Mesenteric fat pad (tissue), 1 donor: ENCODE results near the gene TLE4. TPM values are rescaled to one million over a fixed set of nuclear protein-coding genes. Genes with fewer than 3 reads are reported as not detected.
A peak's percentile ranks its signal among the peaks of the same experiment; 100 is the strongest.
"Not testable (repeated sequence)": the region's sequence is repeated elsewhere in the genome, so short reads cannot be mapped to it uniquely, and the experiment has no call there.

Source experiments
- DNase-seq: peaks from one replicate; pipeline ENCODE4 v3.0.0-alpha.2; 2020; ENCODE audit warnings: low spot score
- long read RNA-seq: library from polyadenylated mRNA; unstranded; transcript quantifications from one replicate; pipeline ENCODE4 v2.0.0, GENCODE V29; 2020
- total RNA-seq: library from RNA; stranded (reverse); fragmentation: NEBNext Ultra II Directional; extraction: Animal tissue kit (Norgen Biotek cat#: 25700); gene quantifications from one replicate; pipeline ENCODE4 v1.2.1, GENCODE V29; 2021
- donor health status: DM: yes; HTN: yes; CAD: no.

The TLE4 gene
- 25.5 TPM for total RNA-seq
- long read RNA-seq, partial matches to known transcripts: 6 of 13 reads
- long read RNA-seq, other reads (novel, unspliced or antisense): 7 of 13 reads

- DNase-seq: peak; percentile 100
Measured at GRCh38 chr9:79571309-79572031, at the start of gene TLE4. TLE4 (plus strand) TSS chr9:79571965; CDS start chr9:79572791, 826 bp downstream.

GRCh38 chr9:79522793-79523192 is 49.0 kb upstream of the TLE4 start:
- no peak for DNase-seq

GRCh38 chr9:79524266-79524665 is 47.5 kb upstream of the TLE4 start:
- no peak for DNase-seq

- DNase-seq: no peak
Measured at GRCh38 chr9:79526149-79526672, 45.6 kb upstream of the TLE4 start.

DNA sequence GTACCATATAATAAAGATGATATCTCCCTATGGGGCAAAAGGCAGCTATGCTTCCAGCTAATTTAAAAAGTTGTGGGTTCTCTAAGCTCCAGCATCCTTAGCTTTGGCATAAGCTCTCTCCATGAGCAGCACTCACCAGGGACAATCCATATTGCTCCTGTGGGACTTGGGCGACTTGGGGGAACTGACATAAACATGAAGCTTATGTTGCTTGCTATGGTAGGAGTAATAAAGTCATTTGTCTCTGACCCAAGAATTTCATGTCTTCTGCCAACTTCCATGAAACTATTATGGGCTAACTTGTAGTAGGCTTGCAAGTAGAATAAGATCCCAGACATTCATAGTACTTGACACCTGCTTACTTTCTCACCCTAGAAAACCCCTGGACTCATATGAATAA is 36.2 kb upstream of the TLE4 start:
- no peak for DNase-seq

DNA sequence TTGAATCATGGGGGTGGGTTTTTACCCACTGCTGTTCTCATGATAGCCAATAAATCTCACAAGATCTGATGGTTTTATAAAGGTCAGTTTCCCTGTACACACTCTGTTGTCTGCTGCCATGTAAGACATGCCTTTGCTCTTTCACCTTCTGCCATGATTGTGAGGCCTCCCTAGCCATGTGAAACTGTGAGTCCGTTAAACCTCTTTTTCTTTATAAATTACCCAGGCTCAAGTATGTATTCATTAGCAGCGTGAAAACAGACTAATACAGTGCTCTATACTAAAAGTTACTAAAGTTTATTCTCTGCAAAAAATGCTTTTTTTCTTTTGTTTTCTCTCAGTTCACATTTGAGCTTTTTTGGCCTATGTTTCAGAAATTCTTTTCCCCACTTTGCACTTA is 33.9 kb upstream of the TLE4 start:
- DNase-seq: no peak

- DNase-seq: no peak
Measured at GRCh38 chr9:79542735-79543620, 28.8 kb upstream of the TLE4 start.

- not testable (repeated sequence) for DNase-seq
Measured at GRCh38 chr9:79544375-79544774, 27.4 kb upstream of the TLE4 start.

DNA sequence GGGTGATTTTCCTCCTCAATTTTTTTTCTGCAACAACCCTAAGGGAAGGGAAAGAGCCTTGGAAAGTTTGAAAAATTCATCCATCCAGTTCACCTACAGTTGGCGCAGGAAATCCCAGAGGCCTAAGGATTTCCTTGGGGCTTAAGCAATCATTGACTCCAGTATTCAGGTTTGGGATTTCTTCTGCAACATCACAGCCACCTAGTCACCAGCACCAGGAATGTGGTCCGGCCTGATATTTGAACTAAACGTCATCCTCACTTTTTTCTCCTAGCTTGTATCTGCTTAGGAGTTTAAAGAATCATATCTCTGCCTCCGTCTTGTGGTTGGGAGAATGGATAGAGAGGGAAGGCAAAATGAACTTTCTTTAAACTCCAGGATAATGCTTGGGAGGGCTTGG is 20.2 kb upstream of the TLE4 start:
- DNase-seq: no peak

- DNase-seq: no peak
Measured at GRCh38 chr9:79551994-79552393, 19.8 kb upstream of the TLE4 start.

DNA sequence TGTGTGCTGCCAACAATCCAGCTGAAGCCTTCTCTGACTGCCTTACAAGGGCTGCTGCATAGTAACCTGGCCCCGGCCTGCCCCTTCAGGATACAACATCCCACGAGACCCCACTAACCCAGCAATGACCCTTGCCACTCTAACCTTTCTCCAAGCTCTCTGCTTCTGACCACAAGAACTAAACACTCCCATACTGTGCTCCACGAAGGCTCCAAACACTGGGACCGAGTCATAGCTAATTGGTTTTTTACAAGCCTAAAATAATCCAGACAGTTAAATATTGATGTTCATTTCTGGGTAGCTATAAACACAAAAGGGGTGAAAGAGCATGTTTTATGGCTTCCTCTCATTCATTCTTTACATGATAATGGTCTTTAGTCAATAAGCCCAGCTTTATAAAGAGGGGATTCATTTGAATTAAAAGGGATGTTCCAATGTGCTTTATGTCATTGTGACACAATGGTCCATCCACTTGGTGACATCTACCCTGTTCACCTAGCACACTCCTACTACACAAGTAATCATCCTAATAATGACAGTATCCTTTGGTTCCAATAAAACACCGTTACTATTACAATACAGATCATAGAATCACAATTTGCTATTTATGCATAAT is 16.2 kb upstream of the TLE4 start:
- no peak for DNase-seq

DNA sequence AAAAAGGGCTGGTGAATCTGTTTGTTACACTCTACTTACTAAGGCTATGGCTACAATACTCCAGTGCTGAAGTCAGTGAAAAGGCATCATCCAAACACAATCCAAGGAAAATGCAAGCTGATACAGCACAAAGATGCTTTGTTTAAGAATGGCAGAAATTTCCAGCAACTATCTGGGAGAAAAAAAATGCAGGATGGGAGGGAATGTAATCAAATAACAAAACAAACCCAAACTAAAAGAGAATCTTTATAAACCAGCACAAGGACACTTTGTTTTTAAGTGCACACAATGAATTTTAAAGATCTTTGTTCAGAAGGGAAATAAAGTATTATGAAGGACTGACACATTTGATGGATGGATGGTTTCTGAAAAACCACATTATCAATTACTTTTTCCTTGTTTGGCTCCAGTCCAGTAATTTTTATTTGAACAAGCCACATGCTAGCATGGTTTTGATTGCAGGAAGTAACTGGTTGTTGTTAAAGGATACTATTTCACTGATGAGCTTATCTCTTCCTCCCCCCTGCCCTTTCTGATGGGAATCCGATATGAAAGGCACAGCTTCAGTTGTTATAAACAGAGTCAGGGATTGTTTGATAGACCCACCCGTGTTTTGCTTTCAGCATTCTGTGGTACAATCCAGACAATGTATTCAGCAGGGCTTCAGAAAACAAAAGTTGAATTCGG is 12.1 kb upstream of the TLE4 start:
- DNase-seq: no peak

DNA sequence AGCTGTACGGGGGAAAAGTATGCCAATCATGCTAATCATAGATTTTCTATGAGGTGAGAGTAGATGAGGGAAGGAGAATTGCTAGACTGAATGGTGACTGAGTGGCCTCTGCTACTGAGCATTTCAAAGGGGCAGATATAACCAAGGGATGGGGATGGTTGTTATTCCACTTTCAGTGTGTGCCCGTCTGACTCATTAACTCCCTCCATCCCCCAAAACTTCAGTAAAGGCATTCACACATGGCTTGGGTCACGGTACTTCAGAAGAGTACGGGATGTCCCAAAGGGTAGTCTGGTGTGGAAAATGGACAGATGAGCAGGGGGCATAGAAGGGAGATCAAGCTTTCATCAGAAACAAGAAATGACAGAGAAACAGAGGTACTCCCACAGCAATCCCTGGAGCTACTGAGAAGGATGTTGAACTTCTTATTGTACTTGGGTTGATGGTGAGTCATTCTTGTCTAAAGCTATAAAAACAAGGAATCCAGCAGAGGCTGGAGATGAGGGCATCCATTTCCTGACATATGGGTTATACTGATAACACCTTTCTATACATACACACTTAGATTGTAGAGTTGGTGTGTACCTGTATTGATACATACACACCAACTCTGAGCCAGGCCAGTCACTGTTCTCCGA is 8.9 kb upstream of the TLE4 start:
- DNase-seq: no peak

- no peak for DNase-seq
Measured at GRCh38 chr9:79564105-79564504, 7.7 kb upstream of the TLE4 start.

DNA sequence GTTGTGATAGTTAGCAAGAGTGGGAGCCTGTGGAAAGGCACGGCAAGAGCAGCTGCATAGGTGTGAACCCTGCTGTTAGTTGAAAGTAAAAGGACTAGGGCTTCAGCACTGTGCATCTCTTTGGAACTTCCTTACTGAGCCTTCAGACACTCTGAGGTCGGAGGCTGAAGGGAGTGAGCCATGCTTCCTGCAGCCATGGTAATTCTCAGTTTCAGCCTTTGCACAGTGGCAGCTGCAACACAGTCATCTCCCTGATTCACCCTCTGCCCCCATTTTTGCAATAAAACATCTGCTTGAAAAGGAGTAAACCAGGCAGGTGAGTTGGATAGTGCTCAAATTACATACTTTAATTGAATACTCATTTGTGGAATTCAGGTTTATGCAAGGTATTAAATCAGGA is 6.5 kb upstream of the TLE4 start:
- DNase-seq: no peak

DNA sequence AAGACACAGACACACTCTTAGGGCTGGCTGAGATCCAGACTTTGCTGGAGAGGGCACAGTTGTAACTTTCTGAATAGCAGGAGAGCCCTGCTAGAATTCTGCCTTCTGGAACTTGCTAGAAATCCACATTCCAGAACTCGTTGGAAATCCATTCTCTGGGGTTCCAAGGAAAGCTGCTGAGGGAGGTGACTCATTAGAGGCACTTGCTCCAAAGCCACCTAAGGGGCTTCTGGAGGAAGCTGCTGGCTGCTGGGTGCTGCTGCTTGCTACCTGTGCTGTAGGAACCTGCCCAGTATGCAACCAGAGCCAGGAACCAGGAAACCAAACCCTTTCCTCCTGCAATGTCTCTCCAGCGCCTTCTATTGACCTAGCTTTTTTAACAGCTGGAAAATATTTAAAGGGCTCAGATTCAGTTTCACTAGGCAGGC is 4.1 kb upstream of the TLE4 start:
- DNase-seq: no peak

- no peak for DNase-seq
Measured at GRCh38 chr9:79568337-79569101, 3.2 kb upstream of the TLE4 start.

DNA sequence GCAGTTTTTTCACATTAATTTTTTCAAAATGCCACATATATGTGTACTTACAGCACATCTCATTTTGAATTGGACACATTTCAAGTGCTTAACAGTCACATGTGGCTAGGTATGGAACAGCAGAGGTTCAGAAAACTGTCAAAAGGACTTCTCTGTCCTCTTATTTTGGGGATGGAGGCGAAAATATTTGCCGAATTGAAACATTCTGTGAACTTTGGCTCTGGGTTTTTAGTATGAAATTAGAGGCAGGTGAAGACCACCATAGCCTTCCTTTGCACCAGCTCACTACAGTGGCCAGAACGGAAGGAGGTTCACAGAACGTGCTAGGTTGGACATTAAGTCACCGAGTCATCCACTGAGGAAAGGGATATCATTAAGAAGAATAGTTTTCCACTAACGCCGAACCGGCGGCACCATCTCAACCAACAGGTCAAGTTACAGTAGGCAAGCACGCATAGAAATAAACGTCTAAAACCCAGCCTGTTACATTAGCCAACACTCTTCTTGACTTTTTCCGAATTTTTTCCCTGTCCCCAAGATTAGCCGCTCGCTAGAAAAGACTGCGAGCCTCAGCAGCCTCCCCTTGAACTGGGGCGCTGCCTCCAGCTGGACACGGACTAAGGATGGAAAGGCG is 1.8 kb upstream of the TLE4 start:
- no peak for DNase-seq
